Smooth muscle cell (in vitro differentiated cells): ENCODE data around the gene URB1. TPM values are rescaled to one million over a fixed set of nuclear protein-coding genes. Genes with fewer than 3 reads are reported as not detected.

Source experiments
- DNase-seq: peaks from one replicate; lab custom pipeline; 2025; ENCODE audit not compliant: unreplicated experiment; lab: John Stamatoyannopoulos, UW
- H2AFZ ChIP-seq: fragments of 200-600 bp; sonication (generic); 2 replicates; pipeline ENCODE4 v1.6.0; 2016; ENCODE audit warnings: antibody characterized with exemption, low read depth, mild to moderate bottlenecking
- H3F3A ChIP-seq: fragments of 200-600 bp; sonication (generic); 2 replicates; pipeline ENCODE4 v1.6.0; 2017; ENCODE audit warnings: antibody characterized with exemption, low read depth
- H3K27ac ChIP-seq: fragments of 200-600 bp; sonication (generic); 2 replicates; pipeline ENCODE4 v1.5.1; 2016; ENCODE audit warnings: low read depth, mild to moderate bottlenecking
- H3K27me3 ChIP-seq: fragments of 200-600 bp; sonication (generic); 2 replicates; pipeline ENCODE4 v1.6.1; 2016; ENCODE audit warnings: low read depth, mild to moderate bottlenecking
- H3K36me3 ChIP-seq: fragments of 200-600 bp; sonication (generic); 2 replicates; pipeline ENCODE4 v1.5.1; 2016; ENCODE audit warnings: low read depth
- H3K4me1 ChIP-seq: fragments of 200-600 bp; sonication (generic); 2 replicates; pipeline ENCODE4 v1.5.1; 2016; ENCODE audit warnings: low read depth
- H3K4me2 ChIP-seq: fragments of 200-600 bp; sonication (generic); 2 replicates; pipeline ENCODE4 v1.6.0; 2016; ENCODE audit warnings: mild to moderate bottlenecking
- H3K4me3 ChIP-seq: fragments of 200-600 bp; sonication (generic); 2 replicates; pipeline ENCODE4 v1.5.1; 2016; ENCODE audit warnings: mild to moderate bottlenecking
- H3K79me2 ChIP-seq: fragments of 200-600 bp; sonication (generic); 2 replicates; pipeline ENCODE4 v1.6.0; 2016; ENCODE audit warnings: low read depth, mild to moderate bottlenecking
- H3K9ac ChIP-seq: fragments of 200-600 bp; sonication (generic); 2 replicates; pipeline ENCODE4 v1.6.0; 2016; ENCODE audit warnings: low read depth
- H3K9me3 ChIP-seq: fragments of 200-600 bp; sonication (generic); replicated peaks from 2 replicates; pipeline ENCODE4 v1.5.1; 2016; ENCODE audit warnings: low read depth
- H4K20me1 ChIP-seq: fragments of 200-600 bp; sonication (generic); 2 replicates; pipeline ENCODE4 v1.6.0; 2016; ENCODE audit warnings: low read depth
- CTCF ChIP-seq: fragments of 200-600 bp; sonication (generic); IDR thresholded peaks from 2 replicates; pipeline ENCODE4 v1.5.1; 2017; ENCODE audit warnings: borderline replicate concordance, mild to moderate bottlenecking, antibody characterized with exemption; ENCODE audit not compliant: insufficient read depth, poor library complexity, severe bottlenecking
- WGBS: methylation state at CpG from one replicate; pipeline ENCODE4 v1.1.7; 2016; ENCODE audit warnings: low lambda C conversion rate; 5-methylcytosine and 5-hydroxymethylcytosine counted together
- polyA plus RNA-seq: library from polyadenylated mRNA; unstranded; fragments of >200 nt; fragmentation: Nextera tagmentation; extraction: Ambion mirVana; gene quantifications from 2 replicates; pipeline ENCODE4 v1.2.1, GENCODE V29; 2016
- total RNA-seq: library from RNA; depleted of rRNA; stranded (reverse); fragments of >200 nt; gene quantifications from 2 replicates; pipeline ENCODE4 v1.2.3, GENCODE V29; 2014

Gene URB1
- total and polyA plus RNA-seq, 2 experiments from 2014 or later, result 2.8 to 6.2 TPM

GRCh38 chr21:32330784-32331311 is 62.0 kb downstream of the URB1 start:
- peaks cover 11% of the 10 kb centered on the region for H3K4me1 ChIP-seq
- no peak overlapping the region for H3K9ac ChIP-seq
- H3K27me3 ChIP-seq, result no peaks in the 10 kb centered on the region
- no peak overlapping the region for H2AFZ ChIP-seq
- no peaks in the 10 kb centered on the region for H3K79me2 ChIP-seq
- DNase-seq, result no peak
- no peak overlapping the region for H3K27ac ChIP-seq
- no peak for TF ChIP-seq CTCF
- H3K4me2 ChIP-seq, result no peak overlapping the region
- H3K4me3 ChIP-seq, result no peak overlapping the region
- peaks cover 6% of the 10 kb centered on the region for H3F3A ChIP-seq
- no peaks in the 10 kb centered on the region for H4K20me1 ChIP-seq
- 93% methylated on average over 4 of the region's 4 CpGs for WGBS
- H3K9me3 ChIP-seq, result no peaks in the 10 kb centered on the region
- peaks cover 7% of the 10 kb centered on the region for H3K36me3 ChIP-seq

GRCh38 chr21:32329776-32330175 is 63.0 kb downstream of the URB1 start:
- no peaks in the 10 kb centered on the region for H3K27me3 ChIP-seq
- H3K4me2 ChIP-seq, result no peak overlapping the region
- no peaks in the 10 kb centered on the region for H3K79me2 ChIP-seq
- no peak overlapping the region for H2AFZ ChIP-seq
- 79% methylated on average over 3 of the region's 3 CpGs for WGBS
- TF ChIP-seq CTCF, result no peak
- H3K9ac ChIP-seq, result no peak overlapping the region
- no peaks in the 10 kb centered on the region for H3K9me3 ChIP-seq
- H3K4me1 ChIP-seq, result peaks cover 5% of the 10 kb centered on the region
- H3K27ac ChIP-seq, result no peak overlapping the region
- H3K36me3 ChIP-seq, result peaks cover 7% of the 10 kb centered on the region
- DNase-seq, result no peak
- H3K4me3 ChIP-seq, result no peak overlapping the region
- peaks cover 6% of the 10 kb centered on the region for H3F3A ChIP-seq
- no peaks in the 10 kb centered on the region for H4K20me1 ChIP-seq

- Histone ChIP-seq H3K27ac (no peak overlapping the region), H3K27me3 (no peaks in the 10 kb centered on the region), H3K4me3 (no peak overlapping the region), H4K20me1 (no peaks in the 10 kb centered on the region), H3K9me3 (no peaks in the 10 kb centered on the region), H3K4me1 (peaks cover 4% of the 10 kb centered on the region), H3F3A (peaks cover 6% of the 10 kb centered on the region), H3K9ac (no peak overlapping the region), H3K4me2 (no peak overlapping the region), H3K79me2 (no peaks in the 10 kb centered on the region), H2AFZ (no peak overlapping the region), H3K36me3 (peaks cover 7% of the 10 kb centered on the region)
- no peak for DNase-seq
- no peak for TF ChIP-seq CTCF
- WGBS, result 67% methylated on average over 2 of the region's 2 CpGs
Observed at GRCh38 chr21:32329331-32329730, 63.5 kb downstream of the URB1 start.

- DNase-seq, result no peak
- H3K4me1 ChIP-seq, result peaks cover 4% of the 10 kb centered on the region
- no peaks in the 10 kb centered on the region for H3K9me3 ChIP-seq
- no peaks in the 10 kb centered on the region for H4K20me1 ChIP-seq
- TF ChIP-seq CTCF, result no peak
- H3F3A ChIP-seq, result peaks cover 6% of the 10 kb centered on the region
- H3K27ac ChIP-seq, result peak overlapping the region; percentile 60
- no peaks in the 10 kb centered on the region for H3K79me2 ChIP-seq
- no peaks in the 10 kb centered on the region for H3K27me3 ChIP-seq
- H3K4me3 ChIP-seq, result no peak overlapping the region
- peak overlapping the region; percentile 18 for H3K4me2 ChIP-seq
- no peak overlapping the region for H3K9ac ChIP-seq
- peaks cover 7% of the 10 kb centered on the region for H3K36me3 ChIP-seq
- H2AFZ ChIP-seq, result no peak overlapping the region
- WGBS, result 45% methylated on average over 3 of the region's 3 CpGs
Observed at GRCh38 chr21:32328595-32328994, 64.2 kb downstream of the URB1 start.
